PC-3 (cell line): ENCODE results near the gene MPIG6B. TPM values are rescaled to one million over a fixed set of nuclear protein-coding genes. Genes with fewer than 3 reads are reported as not detected.

Source experiments
- ATAC-seq: fragments of 200-7000 bp; cut with Tn5 transposase; 2 replicates; pipeline ENCODE4 v1.9.1; 2020; ENCODE audit warnings: mild to moderate bottlenecking, moderate library complexity
- BruUV-seq: library from RNA; stranded (reverse); fragments of 400-500 nt; replicated peaks from 2 replicates; lab custom pipeline; 2021; lab: Mats Ljungman, UMichigan
- CTCF ChIA-PET: fragments of 300-600 bp; sonication (Branson Sonifier 250); formaldehyde crosslinking; loops from one replicate; lab custom pipeline; 2022; ENCODE audit warnings: antibody characterized with exemption; lab: Charles Lee
- POLR2A ChIA-PET: fragments of 300-600 bp; sonication (Branson Sonifier 250); formaldehyde crosslinking; loops from one replicate; lab custom pipeline; 2022; ENCODE audit warnings: antibody characterized with exemption; ENCODE audit not compliant: unreplicated experiment; lab: Charles Lee
- DNase-seq: peaks from one replicate; pipeline ENCODE4 v3.0.0-alpha.2; 2015
- H2AFZ ChIP-seq: fragments of 300-600 bp; sonication (generic); 2 replicates; pipeline ENCODE4 v1.6.0; 2016; ENCODE audit warnings: antibody characterized with exemption, low read length
- H3F3A ChIP-seq: fragments of 300-600 bp; sonication (generic); one replicate; pipeline ENCODE4 v1.6.0; 2017; ENCODE audit warnings: antibody characterized with exemption, low read length, control low read depth, mild to moderate bottlenecking; ENCODE audit not compliant: unreplicated experiment
- H3K27ac ChIP-seq: fragments of 300-600 bp; sonication (generic); 2 replicates; pipeline ENCODE4 v1.5.1; 2016; ENCODE audit warnings: mild to moderate bottlenecking, low read length
- H3K27me3 ChIP-seq: fragments of 300-600 bp; sonication (generic); 2 replicates; pipeline ENCODE4 v1.6.1; 2016; ENCODE audit warnings: low read length, mixed read lengths
- H3K36me3 ChIP-seq: fragments of 300-600 bp; sonication (generic); 2 replicates; pipeline ENCODE4 v1.6.1; 2016; ENCODE audit warnings: low read depth, mixed run types, low read length, mixed read lengths
- H3K4me1 ChIP-seq: fragments of 300-600 bp; sonication (generic); 2 replicates; pipeline ENCODE4 v1.5.1; 2016; ENCODE audit warnings: low read length; ENCODE audit not compliant: insufficient read depth
- H3K4me2 ChIP-seq: fragments of 300-600 bp; sonication (generic); 2 replicates; pipeline ENCODE4 v1.6.0; 2016; ENCODE audit warnings: low read length
- H3K4me3 ChIP-seq: fragments of 300-600 bp; sonication (generic); 2 replicates; pipeline ENCODE4 v1.5.1; 2016; ENCODE audit warnings: mild to moderate bottlenecking, low read length, mixed read lengths
- H3K79me2 ChIP-seq: fragments of 300-600 bp; sonication (generic); 2 replicates; pipeline ENCODE4 v1.6.1; 2017; ENCODE audit warnings: low read length, mixed read lengths
- H3K9ac ChIP-seq: fragments of 300-600 bp; sonication (generic); 2 replicates; pipeline ENCODE4 v1.6.0; 2016; ENCODE audit warnings: mild to moderate bottlenecking, low read length
- H3K9me2 ChIP-seq: fragments of 300-600 bp; sonication (generic); replicated peaks from 2 replicates; pipeline ENCODE4 v1.6.1; 2016; ENCODE audit warnings: mixed run types, low read length, mixed read lengths
- H3K9me3 ChIP-seq: fragments of 300-600 bp; sonication (generic); 2 replicates; pipeline ENCODE4 v1.6.1; 2016; ENCODE audit warnings: low read length, mixed read lengths
- H4K20me1 ChIP-seq: fragments of 300-600 bp; sonication (generic); 2 replicates; pipeline ENCODE4 v1.6.1; 2016; ENCODE audit warnings: low read length, mixed read lengths
- CTCF ChIP-seq: fragments of 300-600 bp; sonication (generic); conservative IDR thresholded peaks from 2 replicates; pipeline ENCODE4 v1.5.1; 2017; ENCODE audit warnings: antibody characterized with exemption, low read depth, mild to moderate bottlenecking, low read length
- EZH2 ChIP-seq: fragments of 300-600 bp; sonication (generic); IDR thresholded peaks from one replicate; pipeline ENCODE4 v1.6.1; 2017; ENCODE audit warnings: antibody characterized with exemption, mild to moderate bottlenecking, low read length; ENCODE audit not compliant: unreplicated experiment
- EZH2phosphoT487 ChIP-seq: fragments of 300-600 bp; sonication (generic); IDR thresholded peaks from 2 replicates; pipeline ENCODE4 v1.6.1; 2018; ENCODE audit warnings: mild to moderate bottlenecking, antibody characterized with exemption, low read length, borderline replicate concordance
- intact Hi-C: fragments of 100-400 bp; cut with micrococcal nuclease; formaldehyde crosslinking; loops from 2 replicates; pipeline ENCODE4 v1.9.0; 2023
- total RNA-seq: library from RNA; depleted of rRNA; stranded (reverse); fragments of >200 nt; gene quantifications from 2 replicates; pipeline ENCODE4 v1.2.3, GENCODE V29; 2014

MPIG6B gene
- total RNA-seq, 1 experiment from 2014 or later, result not detected

GRCh38 chr6:31692886-31693285, 30.3 kb upstream of the MPIG6B start:
- BruUV-seq, result no TSS peak
- intact Hi-C loops, result no loop called here
- no peak for ATAC-seq
- Histone ChIP-seq H3K27ac (no peak overlapping the region), H3K4me1 (0 out of 2 replicates have a peak, but pooled peaks cover 3% of the 10 kb centered on the region), H4K20me1 (no peaks in the 10 kb centered on the region), H2AFZ (no peak overlapping the region), H3F3A (no peaks in the 10 kb centered on the region), H3K36me3 (peaks cover 8% of the 10 kb centered on the region; the same call in 1 of the 2 replicates), H3K27me3 (no peaks in the 10 kb centered on the region), H3K9ac (no peak overlapping the region), H3K9me3 (no peaks in the 10 kb centered on the region), H3K4me2 (no peak overlapping the region), H3K9me2 (no peaks in the 10 kb centered on the region), H3K4me3 (no peak overlapping the region), H3K79me2 (no peaks in the 10 kb centered on the region)
- CTCF ChIA-PET, result no interaction called here
- no peak for TF ChIP-seq CTCF
- no peak for TF ChIP-seq EZH2
- POLR2A ChIA-PET, result no interaction called here
- DNase-seq, result no peak

GRCh38 chr6:31693535-31693934, 29.6 kb upstream of the MPIG6B start:
- Histone ChIP-seq H3K36me3 (peaks cover 7% of the 10 kb centered on the region; the same call in 1 of the 2 replicates), H4K20me1 (no peaks in the 10 kb centered on the region), H3K9me2 (no peaks in the 10 kb centered on the region), H3K79me2 (no peaks in the 10 kb centered on the region), H3K9me3 (no peaks in the 10 kb centered on the region), H3K27me3 (no peaks in the 10 kb centered on the region), H3K4me2 (no peak overlapping the region), H2AFZ (no peak overlapping the region), H3K4me3 (no peak overlapping the region), H3K4me1 (0 out of 2 replicates have a peak, but pooled peaks cover 3% of the 10 kb centered on the region), H3K9ac (no peak overlapping the region), H3K27ac (no peak overlapping the region), H3F3A (no peaks in the 10 kb centered on the region)
- intact Hi-C loops, result no loop called here
- DNase-seq (no peak), ATAC-seq (no peak)
- no peak for TF ChIP-seq EZH2
- no peak for TF ChIP-seq EZH2phosphoT487
- TF ChIP-seq CTCF, result no peak
- POLR2A ChIA-PET, result no interaction called here
- BruUV-seq, result no TSS peak
- CTCF ChIA-PET, result no interaction called here

GRCh38 chr6:31697555-31697954, 25.6 kb upstream of the MPIG6B start:
- ChIA-PET CTCF (interaction anchor here (0.6 kb wide), 1 partner anchor 1268 kb away, joined by 3 read pairs; no protein-coding TSS in a partner anchor), POLR2A (no interaction called here)
- no peaks in the 10 kb centered on the region for H3K27me3 ChIP-seq
- no peaks in the 10 kb centered on the region for H4K20me1 ChIP-seq
- peaks cover 10% of the 10 kb centered on the region for H3K4me1 ChIP-seq
- BruUV-seq, result no TSS peak
- no peak overlapping the region for H3K27ac ChIP-seq
- intact Hi-C loops, result no loop called here
- no peak overlapping the region for H3K9ac ChIP-seq
- peaks cover 3% of the 10 kb centered on the region; the same call in 1 of the 2 replicates for H3K36me3 ChIP-seq
- DNase-seq (no peak), ATAC-seq (peak; percentile 25; the same call in 1 of the 2 replicates)
- no peaks in the 10 kb centered on the region for H3K9me3 ChIP-seq
- H3K4me3 ChIP-seq, result no peak overlapping the region
- H3K79me2 ChIP-seq, result peaks cover 20% of the 10 kb centered on the region
- TF ChIP-seq CTCF (no peak), EZH2phosphoT487 (no peak), EZH2 (no peak)
- H2AFZ ChIP-seq, result no peak overlapping the region
- no peaks in the 10 kb centered on the region for H3K9me2 ChIP-seq
- no peak overlapping the region for H3K4me2 ChIP-seq
- no peaks in the 10 kb centered on the region for H3F3A ChIP-seq
